Brain microvascular endothelial cell (primary cell): ENCODE data around the gene RGCC.
"Not testable (repeated sequence)": the region's sequence is repeated elsewhere in the genome, so short reads cannot be mapped to it uniquely, and the experiment has no call there.

ENCODE experiments used
- DNase-seq: peaks from one replicate; pipeline ENCODE4 v3.0.0-alpha.2; 2020
- H3K27ac ChIP-seq: fragments of 250-450 bp; sonication (Bioruptor Pico); 2 replicates; pipeline ENCODE4 v1.5.1; 2020; ENCODE audit warnings: mild to moderate bottlenecking, moderate library complexity
- H3K27me3 ChIP-seq: fragments of 250-450 bp; sonication (Bioruptor Pico); replicated peaks from 2 replicates; pipeline ENCODE4 v1.5.1; 2020; ENCODE audit warnings: mild to moderate bottlenecking
- H3K36me3 ChIP-seq: fragments of 250-450 bp; sonication (Bioruptor Pico); replicated peaks from 2 replicates; pipeline ENCODE4 v1.5.1; 2020; ENCODE audit warnings: mild to moderate bottlenecking
- H3K4me3 ChIP-seq: 2 replicates; pipeline ENCODE4 v1.5.1; 2011; ENCODE audit warnings: low read depth, mild to moderate bottlenecking, control low read depth, low read length, moderate library complexity
- in situ Hi-C: cut with HindIII; loops from 2 replicates; pipeline ENCODE4 v1.10.0; 2017; ENCODE audit warnings: low sequenced_read_pairs, low pct_ligation_motif_present
- TF ChIP-seq, protein P1 (sequence below): IDR thresholded peaks from 2 replicates; pipeline ENCODE4 v1.5.1; 2011; ENCODE audit warnings: low read depth, mild to moderate bottlenecking, moderate library complexity, low read length, control low read depth, inconsistent platforms; ENCODE audit errors: missing control alignments

The RGCC gene

DNA sequence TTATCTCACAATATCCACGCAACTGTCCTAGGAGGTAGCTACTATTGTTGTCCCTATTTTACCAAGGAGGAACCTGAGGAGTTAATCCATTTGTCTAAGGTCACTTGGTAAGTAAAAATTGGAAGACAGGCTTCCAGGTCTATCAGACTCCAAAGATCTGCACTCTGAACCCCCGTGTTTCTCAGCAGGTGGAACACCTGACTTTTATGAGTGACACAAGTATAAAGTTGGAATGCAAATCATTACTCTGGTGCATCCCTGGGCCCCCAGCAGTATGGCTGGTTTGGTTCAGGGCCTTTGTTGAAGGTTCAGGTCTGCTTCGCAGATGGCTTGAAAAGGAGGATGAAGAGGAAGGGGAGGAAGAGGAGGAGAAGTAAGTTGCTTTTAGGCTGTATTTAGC lies 46.0 kb downstream of the RGCC start:
- TF ChIP-seq, protein P1, sequence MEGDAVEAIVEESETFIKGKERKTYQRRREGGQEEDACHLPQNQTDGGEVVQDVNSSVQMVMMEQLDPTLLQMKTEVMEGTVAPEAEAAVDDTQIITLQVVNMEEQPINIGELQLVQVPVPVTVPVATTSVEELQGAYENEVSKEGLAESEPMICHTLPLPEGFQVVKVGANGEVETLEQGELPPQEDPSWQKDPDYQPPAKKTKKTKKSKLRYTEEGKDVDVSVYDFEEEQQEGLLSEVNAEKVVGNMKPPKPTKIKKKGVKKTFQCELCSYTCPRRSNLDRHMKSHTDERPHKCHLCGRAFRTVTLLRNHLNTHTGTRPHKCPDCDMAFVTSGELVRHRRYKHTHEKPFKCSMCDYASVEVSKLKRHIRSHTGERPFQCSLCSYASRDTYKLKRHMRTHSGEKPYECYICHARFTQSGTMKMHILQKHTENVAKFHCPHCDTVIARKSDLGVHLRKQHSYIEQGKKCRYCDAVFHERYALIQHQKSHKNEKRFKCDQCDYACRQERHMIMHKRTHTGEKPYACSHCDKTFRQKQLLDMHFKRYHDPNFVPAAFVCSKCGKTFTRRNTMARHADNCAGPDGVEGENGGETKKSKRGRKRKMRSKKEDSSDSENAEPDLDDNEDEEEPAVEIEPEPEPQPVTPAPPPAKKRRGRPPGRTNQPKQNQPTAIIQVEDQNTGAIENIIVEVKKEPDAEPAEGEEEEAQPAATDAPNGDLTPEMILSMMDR = no peak
- no peak overlapping the region for H3K4me3 ChIP-seq
- DNase-seq = no peak
- in situ Hi-C loops = no loop called here
- H3K36me3 ChIP-seq = no peaks in the 10 kb centered on the region
- H3K27me3 ChIP-seq = no peaks in the 10 kb centered on the region
- no peak overlapping the region for H3K27ac ChIP-seq

DNA sequence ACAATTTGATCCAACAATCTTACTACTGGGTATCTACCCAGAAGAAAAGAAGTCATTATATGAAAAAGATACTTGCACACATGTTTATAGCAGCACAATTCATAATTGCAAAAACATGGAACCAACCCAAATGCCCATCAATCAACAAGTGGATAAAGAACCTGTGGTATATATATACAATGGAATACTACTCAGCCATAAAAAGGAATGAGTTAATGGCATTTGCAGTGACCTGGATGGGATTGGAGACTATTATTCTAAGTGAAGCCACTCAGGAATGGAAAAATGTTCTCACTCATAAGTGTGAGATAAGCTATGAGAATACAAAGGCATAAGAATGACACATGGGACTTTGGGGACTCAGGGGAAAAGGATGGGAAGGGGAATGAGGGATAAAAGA lies 47.3 kb downstream of the RGCC start:
- DNase-seq, H3K27me3 ChIP-seq, H3K4me3 ChIP-seq, in situ Hi-C loops, H3K27ac ChIP-seq, H3K36me3 ChIP-seq: not testable (repeated sequence)

DNA sequence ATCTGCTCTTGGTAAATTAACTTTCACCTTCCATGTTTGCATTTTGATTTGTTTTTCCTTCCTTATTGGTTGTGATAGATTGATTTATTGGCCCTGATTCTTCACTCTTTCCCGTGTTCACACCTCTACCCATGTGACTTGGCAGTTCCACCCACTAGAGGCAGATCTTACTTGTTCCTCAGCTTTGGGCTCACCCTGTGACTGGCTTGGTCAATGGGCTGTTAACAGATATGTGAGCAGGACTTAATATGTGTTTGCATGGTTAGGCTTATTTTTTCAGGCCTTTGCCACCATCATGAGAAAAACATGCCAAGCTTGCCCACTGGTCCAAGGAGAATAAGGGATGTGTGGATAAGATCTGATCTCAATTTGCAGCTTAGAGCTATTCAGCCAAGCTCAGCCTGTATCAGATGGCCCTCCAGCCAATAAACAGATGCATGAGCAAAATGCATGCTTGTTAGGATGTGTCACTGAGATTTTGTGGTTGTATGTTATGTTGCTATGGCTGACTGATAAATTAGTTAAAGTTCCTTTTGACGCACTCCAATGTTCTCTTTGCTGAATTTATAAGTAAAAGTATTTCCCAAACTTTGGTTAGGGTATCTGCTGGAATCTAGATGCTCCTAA lies 48.0 kb downstream of the RGCC start:
- in situ Hi-C loops = no loop called here
- peak; percentile 94 for DNase-seq
- peak overlapping the region; percentile 85 for H3K27ac ChIP-seq
- no peak overlapping the region for H3K4me3 ChIP-seq
- no peaks in the 10 kb centered on the region for H3K27me3 ChIP-seq
- TF ChIP-seq, protein P1 = peak; percentile 20
- H3K36me3 ChIP-seq = no peaks in the 10 kb centered on the region

DNA sequence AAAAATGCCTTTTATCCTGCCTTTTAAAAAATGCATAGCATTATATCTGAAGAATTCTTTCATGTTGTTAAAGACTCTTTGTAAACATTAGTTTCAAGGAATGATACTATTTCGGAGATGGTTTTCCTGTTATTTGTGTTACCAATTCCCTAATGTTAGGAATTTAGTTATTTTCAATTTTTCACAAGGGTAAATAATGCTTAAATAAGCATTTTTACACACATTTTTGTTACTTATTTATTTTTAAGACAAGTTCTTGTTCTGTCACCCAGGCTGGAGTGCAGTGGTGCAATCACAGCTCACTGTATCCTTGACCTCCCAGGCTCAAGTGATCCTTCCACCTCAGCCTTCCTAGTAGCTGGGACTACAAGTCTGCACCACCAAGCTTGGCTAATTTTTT lies 49.0 kb downstream of the RGCC start:
- no peak for DNase-seq
- H3K27me3 ChIP-seq = no peaks in the 10 kb centered on the region
- H3K36me3 ChIP-seq = no peaks in the 10 kb centered on the region
- no peak overlapping the region for H3K4me3 ChIP-seq
- TF ChIP-seq, protein P1 = no peak
- no peak overlapping the region for H3K27ac ChIP-seq
- in situ Hi-C loops = no loop called here

DNA sequence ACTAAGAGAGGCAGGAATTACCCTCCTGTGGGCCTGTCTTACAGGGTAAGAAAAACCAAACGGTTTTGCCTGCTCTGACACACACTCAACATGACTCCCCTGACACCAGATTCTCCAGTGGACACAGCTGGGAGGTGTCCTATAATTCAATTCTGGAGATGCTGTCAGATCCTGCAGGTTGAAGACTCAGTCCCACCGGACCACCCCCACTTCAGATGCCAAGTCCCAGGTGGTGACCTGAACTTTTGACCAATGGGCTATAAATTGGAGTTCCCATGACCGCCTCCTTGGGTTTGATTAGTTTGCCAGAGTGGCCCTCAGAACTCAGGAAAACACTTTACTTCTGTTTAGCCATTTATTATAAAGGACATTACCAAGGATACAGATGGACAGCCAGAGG lies 52.6 kb downstream of the RGCC start:
- TF ChIP-seq, protein P1 = no peak
- no peak overlapping the region for H3K4me3 ChIP-seq

DNA sequence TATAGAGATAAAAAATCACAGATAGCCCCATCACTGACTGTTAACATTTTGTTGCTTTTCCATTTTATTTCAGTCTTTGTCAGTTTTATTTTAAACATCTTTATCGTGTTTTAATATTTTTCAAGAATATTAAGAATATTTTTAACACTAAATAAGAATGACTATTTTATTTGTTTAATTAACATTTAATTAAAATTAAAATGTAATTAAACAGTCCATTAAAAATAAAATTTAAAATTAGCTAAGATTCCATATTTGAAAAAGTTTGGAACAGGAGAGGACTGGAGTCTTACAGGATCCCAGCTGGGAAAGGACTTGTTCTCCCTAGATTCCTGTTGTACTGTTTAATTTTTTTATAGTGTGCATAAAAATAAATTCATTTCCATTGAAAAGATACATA lies 54.5 kb downstream of the RGCC start:
- TF ChIP-seq, protein P1 = no peak
- H3K27ac ChIP-seq = no peak overlapping the region
- no peaks in the 10 kb centered on the region for H3K27me3 ChIP-seq
- in situ Hi-C loops = no loop called here
- H3K36me3 ChIP-seq = no peaks in the 10 kb centered on the region
- no peak overlapping the region for H3K4me3 ChIP-seq
- DNase-seq = no peak

More for the DNA sequence above, 52.6 kb downstream of the RGCC start:
- Histone ChIP-seq H3K36me3 (no peaks in the 10 kb centered on the region), H3K27me3 (no peaks in the 10 kb centered on the region), H3K27ac (no peak overlapping the region)
- no peak for DNase-seq
- in situ Hi-C loops = no loop called here
